GM12878 (cell line): ENCODE measurements around the gene CXADR. TPM values are rescaled to one million over a fixed set of nuclear protein-coding genes. Genes with fewer than 3 reads are reported as not detected.
A peak's percentile ranks its signal among the peaks of the same experiment; 100 is the strongest.

Experiments used
- ATAC-seq: fragments of 200-7000 bp; cut with Tn5 transposase; 3 replicates; pipeline ENCODE4 v1.9.1; 2020; ENCODE audit warnings: mild to moderate bottlenecking, moderate library complexity
- BruUV-seq: library from RNA; stranded (reverse); fragments of 400-500 nt; replicated peaks from 2 replicates; lab custom pipeline; 2021; lab: Mats Ljungman, UMichigan
- CTCF ChIA-PET: fragments of 300-600 bp; sonication (Branson Sonifier 250); formaldehyde crosslinking; extraction: SDS; loops from one replicate; lab custom pipeline; 2021; ENCODE audit warnings: inconsistent platforms; lab: Yijun Ruan, JAX
- POLR2A ChIA-PET: fragments of 350-600 bp; formaldehyde crosslinking; extraction: SDS; loops from one replicate; lab custom pipeline; 2021; ENCODE audit warnings: inconsistent platforms; lab: Charles Lee
- RAD21 ChIA-PET: fragments of 300-600 bp; sonication (Branson Sonifier 250); formaldehyde crosslinking; loops from one replicate; lab custom pipeline; 2023; ENCODE audit warnings: antibody characterized with exemption; ENCODE audit not compliant: unreplicated experiment; lab: Charles Lee
- SMC1A ChIA-PET: fragments of 300-600 bp; sonication (Branson Sonifier 250); formaldehyde crosslinking; loops from one replicate; lab custom pipeline; 2023; ENCODE audit not compliant: unreplicated experiment, uncharacterized antibody; lab: Charles Lee
- DNase-seq: peaks from one replicate; pipeline ENCODE4 v3.0.0-alpha.2; 2011; ENCODE audit warnings: low read depth, low spot score
- FAIRE-seq: peaks from 3 replicates; lab custom pipeline; 2011; peaks lifted over from hg19 to GRCh38; lab: Jason Lieb, UNC
- H2AFZ ChIP-seq: 2 replicates; pipeline ENCODE4 v1.6.0; 2011; ENCODE audit warnings: low read depth, low read length, control low read depth; ENCODE audit not compliant: control insufficient read depth
- H3K27ac ChIP-seq: 2 replicates; pipeline ENCODE4 v1.5.1; 2011; ENCODE audit warnings: control low read depth; ENCODE audit not compliant: control insufficient read depth, insufficient read depth
- H3K27me3 ChIP-seq, 2 experiments: replicated peaks in 1 of 2; 2 replicates each; pipeline versions ENCODE4 v1.6.0 to v1.6.1; 2011; ENCODE audit warnings: low read length in 1 of 2; ENCODE audit not compliant: control insufficient read depth in 2 of 2, insufficient read depth in 2 of 2
- H3K36me3 ChIP-seq, 2 experiments: 2 replicates each; pipeline ENCODE4 v1.5.1; 2011; ENCODE audit warnings: low read length in 1 of 2; ENCODE audit not compliant: control insufficient read depth in 2 of 2, insufficient read depth in 2 of 2
- H3K4me1 ChIP-seq: 2 replicates; pipeline ENCODE4 v1.6.1; 2011; ENCODE audit warnings: mild to moderate bottlenecking, low read length, moderate library complexity, mixed read lengths; ENCODE audit not compliant: control insufficient read depth, insufficient read depth
- H3K4me2 ChIP-seq: 2 replicates; pipeline ENCODE4 v1.6.0; 2011; ENCODE audit warnings: control low read depth; ENCODE audit not compliant: control insufficient read depth, insufficient read depth
- H3K4me3 ChIP-seq: fragments of 200-600 bp; sonication (generic); 2 replicates; pipeline ENCODE4 v1.5.1; 2016
- H3K79me2 ChIP-seq: 2 replicates; pipeline ENCODE4 v1.6.0; 2011; ENCODE audit warnings: low read length; ENCODE audit not compliant: control insufficient read depth, insufficient read depth
- H3K9ac ChIP-seq: 2 replicates; pipeline ENCODE4 v1.8.0; 2011; ENCODE audit warnings: low read length, control low read depth, mixed read lengths; ENCODE audit not compliant: control insufficient read depth, insufficient read depth
- H3K9me3 ChIP-seq: replicated peaks from 3 replicates; pipeline ENCODE4 v1.5.1; 2011; ENCODE audit warnings: mild to moderate bottlenecking, low read length; ENCODE audit not compliant: control insufficient read depth, insufficient read depth
- H4K20me1 ChIP-seq: 2 replicates; pipeline ENCODE4 v1.6.0; 2011; ENCODE audit not compliant: control insufficient read depth, insufficient read depth
- BACH1 ChIP-seq: fragments of 450-650 bp; IDR thresholded peaks from 2 replicates; pipeline ENCODE4 v1.6.1; 2017; ENCODE audit warnings: mild to moderate bottlenecking, borderline replicate concordance
- BHLHE40 ChIP-seq, 2 experiments: fragments of 450-650 bp in 1 of 2; IDR thresholded peaks; 2 replicates each; pipeline ENCODE4 v1.6.1; 2011 to 2017; ENCODE audit warnings: low read depth in 2 of 2, borderline replicate concordance in 1 of 2, improper control_type of control experiment in 1 of 2, low read length in 1 of 2, mild to moderate bottlenecking in 1 of 2
- CBFB ChIP-seq: IDR thresholded peaks from 2 replicates; pipeline ENCODE4 v1.6.1; 2016; ENCODE audit warnings: antibody characterized with exemption, low read depth
- CREB1 ChIP-seq: IDR thresholded peaks from 2 replicates; pipeline ENCODE4 v1.6.1; 2012; ENCODE audit warnings: low read depth, mild to moderate bottlenecking, inconsistent platforms
- GATAD2B ChIP-seq: fragments of 450-650 bp; conservative IDR thresholded peaks from 2 replicates; pipeline ENCODE4 v1.6.1; 2017; ENCODE audit warnings: low read depth, mild to moderate bottlenecking, moderate library complexity
- HDAC6 ChIP-seq: fragments of 200-600 bp; sonication (generic); IDR thresholded peaks from one replicate; pipeline ENCODE4 v1.8.0; 2017; ENCODE audit warnings: antibody characterized with exemption; ENCODE audit not compliant: unreplicated experiment
- IKZF1 ChIP-seq: fragments of 450-650 bp; conservative IDR thresholded peaks from 2 replicates; pipeline ENCODE4 v1.6.1; 2017; ENCODE audit warnings: antibody characterized with exemption, mild to moderate bottlenecking
- MAX ChIP-seq: IDR thresholded peaks from 2 replicates; pipeline ENCODE4 v1.6.1; 2012; ENCODE audit warnings: low read depth, low read length, improper control_type of control experiment
- MTA3 ChIP-seq: IDR thresholded peaks from 2 replicates; pipeline ENCODE4 v1.6.1; 2012; ENCODE audit warnings: low read length, inconsistent platforms, borderline replicate concordance
- NRF1 ChIP-seq: conservative IDR thresholded peaks from 2 replicates; pipeline ENCODE4 v1.6.1; 2011; ENCODE audit warnings: mild to moderate bottlenecking, low read depth, low read length, improper control_type of control experiment
- POLR2A ChIP-seq: IDR thresholded peaks from 2 replicates; pipeline ENCODE4 v1.6.1; 2011; ENCODE audit warnings: low read depth, mild to moderate bottlenecking, low read length
- POLR2AphosphoS2 ChIP-seq: IDR thresholded peaks from 2 replicates; pipeline ENCODE4 v1.6.1; 2011; ENCODE audit warnings: low read depth, mild to moderate bottlenecking, low read length, improper control_type of control experiment, moderate library complexity
- POLR2AphosphoS5 ChIP-seq: IDR thresholded peaks from 2 replicates; pipeline ENCODE4 v1.6.1; 2011; ENCODE audit warnings: mild to moderate bottlenecking, low read length, inconsistent platforms
- POU2F2 ChIP-seq: IDR thresholded peaks from 3 replicates; pipeline ENCODE4 v1.6.1; 2011; ENCODE audit warnings: low read depth, mild to moderate bottlenecking, low read length, borderline replicate concordance
- RB1 ChIP-seq: fragments of 450-650 bp; formaldehyde crosslinking; IDR thresholded peaks from 2 replicates; pipeline ENCODE4 v1.6.1; 2017; ENCODE audit warnings: mild to moderate bottlenecking, borderline replicate concordance
- SRF ChIP-seq, 2 experiments: IDR thresholded peaks; 2 replicates each; pipeline ENCODE4 v1.6.1; 2011; ENCODE audit warnings: low read depth in 2 of 2, low read length in 2 of 2, mild to moderate bottlenecking in 1 of 2, moderate library complexity in 1 of 2
- TBL1XR1 ChIP-seq: IDR thresholded peaks from 2 replicates; pipeline ENCODE4 v1.6.1; 2012; ENCODE audit warnings: low read depth, low read length, improper control_type of control experiment
- TCF7 ChIP-seq: IDR thresholded peaks from 2 replicates; pipeline ENCODE4 v1.6.1; 2014; ENCODE audit warnings: antibody characterized with exemption, borderline replicate concordance
- YY1 ChIP-seq: IDR thresholded peaks from 2 replicates; pipeline ENCODE4 v1.6.1; 2011; ENCODE audit warnings: low read depth, mild to moderate bottlenecking, low read length
- ZNF207 ChIP-seq: fragments of 450-650 bp; IDR thresholded peaks from 2 replicates; pipeline ENCODE4 v1.6.1; 2014; ENCODE audit warnings: antibody characterized with exemption, mild to moderate bottlenecking, borderline replicate concordance
- ZNF687 ChIP-seq: fragments of 450-650 bp; IDR thresholded peaks from 2 replicates; pipeline ENCODE4 v1.6.1; 2017; ENCODE audit warnings: mild to moderate bottlenecking, moderate library complexity
- WGBS: methylation state at CpG from one replicate; pipeline ENCODE4 v1.1.6; 2016; ENCODE audit warnings: low lambda C conversion rate; ENCODE audit not compliant: insufficient replicate concordance, insufficient coverage; ENCODE audit errors: missing lambda C conversion rate; 5-methylcytosine and 5-hydroxymethylcytosine counted together
- in situ Hi-C: fragments of 300-500 bp; cut with MboI; formaldehyde crosslinking; loops from 9 replicates; pipeline ENCODE4 v1.14.3; 2018; ENCODE audit warnings: mixed read lengths
- intact Hi-C: fragments of 100-400 bp; cut with micrococcal nuclease; formaldehyde crosslinking; loops from one replicate; pipeline ENCODE4 v1.14.2; 2022; ENCODE audit not compliant: unreplicated experiment
- polyA plus RNA-seq, 11 experiments: library from polyadenylated mRNA; depleted of rRNA in 4 of 11; unstranded in 6 of 11; stranded (reverse) in 5 of 11; fragments of >200 nt; fragmentation: Nextera tagmentation in 4 of 11; fragmentation: Illumina TruSeq in 1 of 11; extraction: Ambion mirVana in 4 of 11; extraction: Trizol in 1 of 11; gene quantifications; 1 replicate in 1 of 11; 2 replicates in 10 of 11; pipeline versions ENCODE4 v1.2.1 to v1.2.3, GENCODE V29; 2011 to 2016; ENCODE audit warnings: inconsistent platforms in 2 of 11, missing spikeins in 2 of 11, low read depth in 1 of 11
- total RNA-seq, 4 experiments: library from RNA; depleted of rRNA in 3 of 4; stranded (reverse); fragments of >200 nt in 3 of 4; fragmentation: Illumina TruSeq in 1 of 4; extraction: Trizol in 1 of 4; gene quantifications; 2 replicates each; pipeline versions ENCODE4 v1.2.1 to v1.2.3, GENCODE V29; 2013 to 2021

The CXADR gene
- total and polyA plus RNA-seq, 10 of the 15 experiments (the other 5 are each of a cell fraction or from before 2014, with no cell fraction given), result 0.01 to 0.64 (median 0.13) TPM

GRCh38 chr21:17612565-17613241, 99.9 kb downstream of the CXADR start, which contains the start of gene BTG3:
TSS of gene BTG3 (minus strand) at chr21:17612901. CDS start at chr21:17609144, 3,757 bp downstream.
- DNase-seq (no peak), FAIRE-seq (no peak), ATAC-seq (peak; percentile 85)
- ChIA-PET POLR2A (no interaction called here), SMC1A (interaction anchor here (1.4 to 3.9 kb wide), 2 partner anchors 14 to 205 kb away, joined by 4 to 41 read pairs; no protein-coding TSS in a partner anchor), CTCF (interaction anchor here (0.8 to 4.0 kb wide), 2 partner anchors 14 to 27 kb away, joined by 3 to 17 read pairs; no protein-coding TSS in a partner anchor), RAD21 (interaction anchor here (0.8 kb wide), 1 partner anchor 14 kb away, joined by 3 read pairs; no protein-coding TSS in a partner anchor)
- no peaks in the 10 kb centered on the region for H3K27me3 ChIP-seq
- intact Hi-C loops (loop anchor here (2.0 to 10.0 kb wide), 3 partner anchors 170 to 236 kb away; partner anchors contain the start of gene C21orf91), in situ Hi-C loops (loop anchor here (5.0 to 25.0 kb wide), 2 partner anchors 170 to 1875 kb away; partner anchors contain the start of gene USP25)
- H3K4me3 ChIP-seq, result peak within 1 kb of the TSS; percentile 100
- no TSS peak for BruUV-seq
- peaks cover 4% of the 10 kb centered on the region for H3K4me1 ChIP-seq
- H3K9me3 ChIP-seq, result no peaks in the 10 kb centered on the region
- peak within 1 kb of the TSS; percentile 70 for H3K27ac ChIP-seq
- H4K20me1 ChIP-seq, result no peaks in the 10 kb centered on the region
- WGBS, result 5% methylated on average over 70 of the region's 102 CpGs
- peak within 1 kb of the TSS; percentile 70 for H2AFZ ChIP-seq
- H3K36me3 ChIP-seq, result peaks cover 0 to 9% of the 10 kb centered on the region in 2 experiments; a peak in 2 of 4 replicates
- peak within 1 kb of the TSS; percentile 93 for H3K9ac ChIP-seq
- peak within 1 kb of the TSS; percentile 90 for H3K4me2 ChIP-seq
- H3K79me2 ChIP-seq, result peaks cover 49% of the 10 kb centered on the region
- peak; percentile 69 for TF ChIP-seq YY1
- no peak for TF ChIP-seq MTA3
- TF ChIP-seq IKZF1, result peak; percentile 79
- 0 out of 2 replicates have a peak, but pooled peaks have one; percentile 31 for TF ChIP-seq ZNF207
- peak; percentile 69; the same call in 1 of the 2 replicates for TF ChIP-seq GATAD2B
- TF ChIP-seq TBL1XR1, result no peak
- no peak for TF ChIP-seq CBFB
- TF ChIP-seq BACH1, result peak; percentile 82; the same call in 1 of the 2 replicates
- peak; percentile 81 for TF ChIP-seq POLR2AphosphoS5
- TF ChIP-seq POU2F2, result 0 out of 3 replicates have a peak, but pooled peaks have one; percentile 24
- peak; percentile 70 for TF ChIP-seq HDAC6
- TF ChIP-seq BHLHE40 (IDR thresholded peaks at IDR 0.05; ENCODE audit: borderline replicate concordance in 1 of 2, low read depth in 2 of 2, low read length in 1 of 2), result peak; percentile 53 to 85; a peak in 3 of 4 replicates
- TF ChIP-seq MAX, result peak; percentile 49; the same call in 1 of the 2 replicates
- TF ChIP-seq POLR2A, result peak; percentile 99
- TF ChIP-seq ZNF687, result peak; percentile 86
- TF ChIP-seq NRF1, result 0 out of 2 replicates have a peak, but pooled peaks have one; percentile 30
- TF ChIP-seq TCF7, result no peak
- peak in 1 of 2 experiments; percentile 23; a peak in 1 of 4 replicates for TF ChIP-seq SRF (IDR thresholded peaks at IDR 0.05; ENCODE audit: low read depth in 2 of 2, low read length in 2 of 2)
- peak; percentile 72; the same call in 1 of the 2 replicates for TF ChIP-seq POLR2AphosphoS2
- peak; percentile 46; the same call in 1 of the 2 replicates for TF ChIP-seq CREB1
- peak; percentile 89; the same call in 1 of the 2 replicates for TF ChIP-seq RB1
